CD4-positive, alpha-beta T cell treated with Interleukin-12 subunit alpha and Interleukin-12 subunit beta, for 1 hour (primary cell): ENCODE measurements around the gene TMEM79.
A peak's percentile ranks its signal among the peaks of the same experiment; 100 is the strongest.

Experiments
- DNase-seq: peaks from one replicate; pipeline ENCODE4 v3.0.0-alpha.2; 2020

Gene TMEM79, protein sequence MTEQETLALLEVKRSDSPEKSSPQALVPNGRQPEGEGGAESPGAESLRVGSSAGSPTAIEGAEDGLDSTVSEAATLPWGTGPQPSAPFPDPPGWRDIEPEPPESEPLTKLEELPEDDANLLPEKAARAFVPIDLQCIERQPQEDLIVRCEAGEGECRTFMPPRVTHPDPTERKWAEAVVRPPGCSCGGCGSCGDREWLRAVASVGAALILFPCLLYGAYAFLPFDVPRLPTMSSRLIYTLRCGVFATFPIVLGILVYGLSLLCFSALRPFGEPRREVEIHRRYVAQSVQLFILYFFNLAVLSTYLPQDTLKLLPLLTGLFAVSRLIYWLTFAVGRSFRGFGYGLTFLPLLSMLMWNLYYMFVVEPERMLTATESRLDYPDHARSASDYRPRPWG

GRCh38 chr1:156284112-156284511 is at the start of gene TMEM79:
TMEM79 (plus strand) TSS chr1:156284325; CDS start chr1:156285227, 902 bp downstream.
- DNase-seq = no peak

GRCh38 chr1:156236164-156236563 is 48.0 kb upstream of the TMEM79 start:
- no peak for DNase-seq

- no peak for DNase-seq
Measured at GRCh38 chr1:156238248-156238647, 45.9 kb upstream of the TMEM79 start.

DNA sequence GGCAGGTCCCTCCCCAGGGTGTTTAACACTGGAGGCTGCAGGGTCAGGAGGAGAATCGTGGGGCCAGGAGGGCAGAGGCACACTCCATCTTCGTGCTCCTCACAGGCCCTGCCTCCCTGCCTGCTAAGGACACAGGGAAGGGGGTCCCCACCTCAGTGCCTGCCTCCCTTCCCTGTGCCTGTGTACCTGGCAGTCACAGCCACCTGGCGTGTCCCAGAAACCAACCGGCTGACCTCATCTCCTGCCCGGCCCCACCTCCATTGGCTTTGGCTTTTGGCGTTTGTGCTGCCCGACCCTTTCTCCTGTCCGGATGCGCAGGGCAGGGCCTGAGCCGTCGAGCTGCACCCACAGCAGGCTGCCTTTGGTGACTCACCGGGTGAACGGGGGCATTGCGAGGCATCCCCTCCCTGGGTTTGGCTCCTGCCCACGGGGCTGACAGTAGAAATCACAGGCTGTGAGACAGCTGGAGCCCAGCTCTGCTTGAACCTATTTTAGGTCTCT is 42.8 kb upstream of the TMEM79 start:
- no peak for DNase-seq

- no peak for DNase-seq
Measured at GRCh38 chr1:156241926-156242325, 42.2 kb upstream of the TMEM79 start, which contains the start of gene BGLAP. BGLAP (plus strand) TSS chr1:156242184; CDS start chr1:156242232, 48 bp downstream.

DNA sequence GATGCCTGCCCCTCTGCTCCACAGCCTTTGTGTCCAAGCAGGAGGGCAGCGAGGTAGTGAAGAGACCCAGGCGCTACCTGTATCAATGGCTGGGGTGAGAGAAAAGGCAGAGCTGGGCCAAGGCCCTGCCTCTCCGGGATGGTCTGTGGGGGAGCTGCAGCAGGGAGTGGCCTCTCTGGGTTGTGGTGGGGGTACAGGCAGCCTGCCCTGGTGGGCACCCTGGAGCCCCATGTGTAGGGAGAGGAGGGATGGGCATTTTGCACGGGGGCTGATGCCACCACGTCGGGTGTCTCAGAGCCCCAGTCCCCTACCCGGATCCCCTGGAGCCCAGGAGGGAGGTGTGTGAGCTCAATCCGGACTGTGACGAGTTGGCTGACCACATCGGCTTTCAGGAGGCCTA is 41.4 kb upstream of the TMEM79 start:
- no peak for DNase-seq

- DNase-seq = no peak
Measured at GRCh38 chr1:156244126-156244525, 40.0 kb upstream of the TMEM79 start.

DNA sequence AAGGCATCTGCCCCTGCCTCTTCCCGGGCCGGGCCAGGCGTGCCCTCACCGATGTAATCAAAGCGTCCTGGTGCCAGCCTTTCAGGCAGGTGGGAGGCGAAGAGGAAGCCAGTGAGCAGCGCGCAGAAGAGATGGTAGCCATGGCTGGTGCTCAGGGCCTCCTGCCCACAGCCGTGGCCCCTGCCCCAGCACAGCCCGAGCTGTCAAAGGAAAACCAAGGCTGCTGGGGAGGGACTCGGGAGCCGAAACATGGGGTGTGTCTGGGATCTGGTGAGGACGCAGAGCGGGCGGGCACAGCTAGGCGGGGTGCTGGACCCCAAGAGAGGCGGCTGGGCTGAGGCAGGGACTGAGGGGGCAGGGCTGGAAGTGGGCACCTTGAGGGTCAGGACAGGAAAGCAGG is 39.4 kb upstream of the TMEM79 start:
- no peak for DNase-seq

- peak; percentile 42 for DNase-seq
Measured at GRCh38 chr1:156245451-156246232, 38.5 kb upstream of the TMEM79 start.

DNA sequence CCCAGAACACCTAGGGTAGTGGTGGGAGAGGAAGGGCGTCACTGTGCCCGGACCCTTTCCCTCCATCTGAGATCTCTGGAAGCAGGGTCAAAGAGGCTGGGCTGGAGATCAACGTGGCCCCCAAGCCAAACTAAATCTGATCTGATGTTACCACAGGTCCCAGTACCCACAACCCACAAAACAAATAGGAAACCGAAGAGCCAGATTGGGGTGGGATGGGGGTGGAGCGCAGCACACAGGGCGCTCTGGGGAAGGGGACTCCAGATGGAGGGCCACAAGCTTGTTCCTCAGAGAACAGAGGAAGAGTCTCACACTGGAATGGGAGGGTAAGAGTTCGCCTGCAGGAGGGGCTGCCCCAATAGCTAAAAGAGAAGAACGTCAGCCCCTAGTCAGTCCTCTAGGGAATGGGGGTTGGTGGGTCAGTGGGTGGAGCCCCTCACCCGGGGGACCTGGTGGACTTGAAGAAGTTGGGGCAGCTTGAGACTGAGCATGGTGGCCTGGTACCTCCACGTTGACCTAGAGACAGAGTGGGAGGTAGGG is 37.8 kb upstream of the TMEM79 start:
- no peak for DNase-seq

DNA sequence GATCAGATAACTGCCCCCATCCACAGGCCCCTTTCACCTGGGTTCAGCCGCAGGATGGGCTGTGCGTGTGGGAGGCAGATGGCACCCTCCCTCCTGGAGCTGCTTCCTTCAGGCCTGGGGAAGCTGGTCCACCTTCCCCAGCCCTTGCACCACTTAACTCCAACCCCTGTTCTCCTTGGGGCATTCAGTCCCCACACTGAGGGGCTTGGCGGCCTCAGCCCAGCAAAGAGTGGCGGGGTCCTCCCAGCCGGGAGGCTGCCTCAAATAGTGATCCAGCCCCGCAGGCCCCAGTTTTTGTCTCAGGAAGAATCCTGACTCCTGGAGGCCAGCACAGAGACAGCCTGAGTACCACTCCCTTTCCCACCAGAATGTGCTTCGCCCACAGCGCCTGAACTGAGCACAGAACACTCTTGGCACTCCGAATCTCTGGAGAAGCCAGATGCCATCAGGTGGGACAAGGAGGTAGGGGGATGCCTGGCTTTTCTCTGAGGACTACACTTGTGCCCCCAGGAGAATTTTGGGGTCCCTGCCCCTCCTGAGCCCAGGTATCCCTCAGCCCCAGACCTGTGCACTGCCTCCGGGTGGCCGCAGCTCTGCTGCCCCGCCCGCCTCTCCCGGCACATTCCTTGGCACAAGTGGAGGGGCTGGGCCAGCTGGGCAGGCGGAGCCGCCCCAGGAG is 37.2 kb upstream of the TMEM79 start:
- no peak for DNase-seq

DNA sequence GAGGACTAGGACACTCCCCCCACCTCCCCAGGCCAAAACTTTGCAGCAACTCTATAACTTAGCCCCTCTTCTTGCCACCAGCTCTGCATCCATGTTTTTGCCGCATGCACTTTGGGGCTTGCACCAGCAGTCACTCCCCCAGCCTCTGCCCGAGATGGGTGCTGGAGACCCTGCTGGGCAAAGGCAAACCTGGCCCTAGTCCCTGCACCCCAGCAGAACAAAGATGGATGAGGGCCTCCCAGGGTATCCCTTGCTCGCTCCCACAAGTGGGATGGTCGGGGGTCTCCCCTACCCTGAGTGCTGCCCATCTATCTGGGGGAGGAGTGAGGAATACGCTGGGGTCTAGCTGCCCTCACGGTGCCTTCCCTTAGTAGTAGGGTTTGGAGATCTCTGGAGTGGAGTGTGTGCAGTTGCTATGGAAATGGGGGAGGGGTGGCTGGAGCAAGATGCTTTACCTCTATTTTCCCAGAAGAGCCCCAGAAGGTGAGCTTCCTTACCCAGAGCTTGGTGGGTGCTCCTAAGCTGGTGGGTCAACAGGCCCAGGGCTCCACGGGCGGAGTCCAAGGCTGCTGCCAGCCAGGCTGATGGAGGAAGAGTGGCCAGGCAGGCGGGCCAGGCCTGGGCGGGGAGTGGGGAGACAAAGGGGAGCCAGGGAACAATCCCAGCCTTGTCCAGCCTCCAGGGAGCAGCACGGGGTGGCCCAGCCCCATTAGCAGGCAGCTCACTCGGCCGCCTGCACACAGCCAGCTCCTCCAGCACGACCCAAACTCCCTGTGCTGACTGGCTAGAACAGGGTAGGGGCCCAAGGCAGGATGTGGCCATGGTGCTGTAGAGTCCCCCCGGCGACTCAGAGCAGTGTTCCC is 36.4 kb upstream of the TMEM79 start, which contains the start of gene PAQR6:
PAQR6 (minus strand) TSS at position 597 of the 863 bp plus-strand sequence. CDS start 1,325 bp downstream, outside the sequence.
- no peak for DNase-seq

- DNase-seq = no peak
Measured at GRCh38 chr1:156248323-156248683, 35.8 kb upstream of the TMEM79 start.

GRCh38 chr1:156249593-156249992 is 34.5 kb upstream of the TMEM79 start:
- no peak for DNase-seq

DNA sequence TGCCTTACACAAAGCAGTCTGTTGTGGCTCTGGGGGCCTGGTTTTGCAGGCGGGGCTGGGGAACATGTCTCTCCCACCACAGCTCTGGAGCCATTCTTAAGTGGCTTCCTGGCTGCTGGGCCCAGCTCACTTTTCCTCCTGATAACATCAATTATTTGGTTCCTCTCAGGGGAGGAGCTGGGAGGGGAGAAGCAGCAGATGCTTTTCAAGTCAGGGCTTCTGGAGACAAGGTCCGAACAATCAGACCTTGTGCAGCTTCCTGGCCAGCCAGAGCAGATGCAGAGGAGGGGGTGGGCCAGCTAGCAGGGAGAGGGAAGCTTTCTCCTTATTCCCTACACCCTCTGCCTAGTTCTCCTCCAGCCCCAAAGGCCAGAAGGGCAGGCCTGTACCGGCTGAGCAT is 32.6 kb upstream of the TMEM79 start:
- DNase-seq = no peak

GRCh38 chr1:156253634-156254033 is 30.5 kb upstream of the TMEM79 start:
- no peak for DNase-seq

DNA sequence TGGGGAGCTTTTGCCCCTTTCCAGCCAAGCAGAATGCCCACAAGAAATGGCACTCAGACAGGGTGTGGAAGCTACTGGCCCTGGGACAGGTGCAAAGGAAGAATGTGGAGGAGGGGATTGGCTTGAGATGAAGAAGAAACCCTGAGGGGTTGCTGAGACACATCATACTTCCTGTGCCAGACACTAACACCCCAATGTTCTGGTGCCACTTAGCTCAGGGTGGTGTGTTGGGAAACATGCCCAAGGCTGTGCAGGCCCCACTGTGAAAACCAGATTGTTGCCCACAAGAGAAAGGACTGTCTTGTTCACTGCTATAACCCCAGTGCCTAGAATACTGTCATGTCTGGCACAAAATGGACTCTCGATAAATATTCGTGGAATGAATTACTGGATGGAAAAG is 26.4 kb upstream of the TMEM79 start:
- no peak for DNase-seq

DNA sequence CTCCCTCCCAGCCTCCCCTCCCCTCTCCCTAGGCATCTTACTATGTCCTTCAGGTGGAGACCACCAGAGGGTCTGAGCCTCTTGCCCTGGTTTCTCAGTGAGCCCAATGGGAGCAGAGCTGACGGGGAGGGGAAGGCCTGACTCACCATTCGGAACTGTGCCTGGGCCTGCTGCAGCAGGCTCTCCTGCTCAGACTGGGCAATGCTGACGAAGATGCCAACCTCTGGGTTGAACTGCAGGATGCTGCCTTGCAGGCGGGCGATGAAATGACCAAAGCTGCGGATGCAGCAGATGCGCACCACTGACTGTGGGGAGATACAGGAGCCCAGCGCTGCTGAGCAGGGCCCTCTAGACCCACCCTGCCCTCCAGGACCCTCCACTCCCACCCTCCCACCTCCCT is 25.3 kb upstream of the TMEM79 start:
- DNase-seq = no peak

DNA sequence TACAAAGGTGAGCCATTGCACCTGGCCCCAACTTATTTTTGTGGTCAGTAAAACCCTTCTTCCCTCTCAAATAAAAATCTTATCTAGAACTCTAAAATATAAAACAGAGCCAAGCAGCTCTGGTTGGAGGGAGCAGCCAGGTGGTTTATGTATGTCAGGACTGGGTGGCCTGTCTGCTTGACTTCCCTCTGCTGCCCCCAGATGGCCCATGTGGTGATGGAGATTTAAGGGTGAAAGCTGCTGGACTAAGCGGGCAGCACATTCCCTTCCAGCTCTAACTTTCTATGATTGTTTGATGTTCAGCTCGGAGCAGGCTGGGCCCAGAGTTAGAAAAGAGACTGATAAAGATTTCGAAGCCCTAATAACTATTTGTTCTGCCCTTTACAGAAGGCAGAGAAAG is 24.3 kb upstream of the TMEM79 start:
- DNase-seq = no peak

DNA sequence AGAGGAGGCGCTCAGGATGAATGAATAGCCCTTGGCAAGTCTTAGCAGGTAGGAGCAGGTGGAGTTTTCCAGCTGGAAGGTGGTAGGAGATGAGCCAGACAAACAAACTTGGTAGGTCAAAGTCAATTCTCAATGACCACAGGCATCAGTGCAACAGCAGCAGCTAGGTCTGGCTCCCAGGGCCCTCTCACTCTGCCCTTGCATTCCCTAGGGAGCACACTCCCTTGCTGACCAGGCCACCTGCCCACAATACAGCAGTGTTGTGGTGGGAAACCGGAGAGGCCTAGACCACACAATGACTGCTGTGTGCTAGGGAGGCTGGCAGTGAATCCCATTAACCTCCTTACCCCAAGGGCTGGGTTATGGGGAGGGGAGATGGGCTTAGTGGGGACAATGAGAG is 23.2 kb upstream of the TMEM79 start:
- DNase-seq = no peak

DNA sequence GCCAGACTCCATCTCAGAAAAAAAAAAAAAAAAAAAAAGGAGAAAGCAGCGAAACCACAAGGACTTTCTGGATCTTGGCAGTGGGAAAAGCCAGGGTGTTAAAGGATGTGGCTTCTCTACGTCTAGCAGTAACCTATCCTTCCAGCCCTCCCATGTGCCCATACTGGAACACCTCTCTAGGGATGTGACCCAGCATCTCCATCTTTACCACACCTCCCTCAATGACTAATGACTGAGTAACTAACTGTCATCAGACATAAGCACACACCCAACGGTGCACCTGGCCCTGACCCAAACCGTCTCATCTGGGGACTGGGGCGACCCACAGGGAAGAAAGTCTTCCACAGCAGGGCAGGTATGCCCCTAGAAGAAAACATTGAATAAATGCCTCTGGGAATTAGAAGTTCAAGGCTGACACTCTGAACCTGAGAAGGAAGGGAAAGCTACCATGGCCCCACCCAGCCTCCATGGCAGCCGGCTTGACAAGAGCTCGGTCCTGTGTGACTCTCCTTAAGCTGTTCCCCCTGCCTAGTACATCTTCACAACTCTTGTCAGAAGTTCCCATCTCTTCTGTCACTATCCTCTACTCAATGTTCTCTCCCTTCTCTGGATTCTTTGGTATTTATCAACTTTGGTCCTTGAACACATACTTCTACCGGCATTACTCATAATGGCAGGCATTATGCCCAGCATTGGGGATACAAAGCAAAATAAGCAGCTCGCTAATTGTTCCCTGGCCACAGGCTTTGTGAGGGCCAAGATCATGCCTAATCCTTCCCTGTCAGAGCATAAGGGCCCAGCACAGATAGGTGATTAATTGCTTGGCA is 21.5 kb upstream of the TMEM79 start:
- DNase-seq = no peak
